K562 (cell line): ENCODE results near the gene GGA2. TPM values are rescaled to one million over a fixed set of nuclear protein-coding genes. Genes with fewer than 3 reads are reported as not detected.

ENCODE experiments used
- ATAC-seq: fragments of 200-7000 bp; cut with Tn5 transposase; 3 replicates; pipeline ENCODE4 v1.9.1; 2020; ENCODE audit warnings: moderate library complexity
- BruUV-seq: library from RNA; stranded (reverse); fragments of 400-500 nt; replicated peaks from 2 replicates; lab custom pipeline; 2021; lab: Mats Ljungman, UMichigan
- CTCF ChIA-PET: fragments of 300-600 bp; formaldehyde crosslinking; extraction: SDS; loops from one replicate; lab custom pipeline; 2021; ENCODE audit warnings: low intra/inter-chr PET ratio; lab: Yijun Ruan, JAX
- POLR2A ChIA-PET: fragments of 300-600, 350-650 bp; sonication (Branson Sonifier 250); formaldehyde crosslinking; extraction: SDS; loops from one replicate; lab custom pipeline; 2021; ENCODE audit warnings: antibody characterized with exemption, inconsistent platforms; lab: Yijun Ruan, JAX
- DNase-seq, 4 experiments: peaks; one replicate each; pipeline versions ENCODE4 v3.0.0 to v3.0.0-alpha.2; 2011 to 2018; ENCODE audit warnings: low spot score in 3 of 4, mixed read lengths in 3 of 4; ENCODE audit errors: extremely low read depth in 1 of 4
- FAIRE-seq: peaks from 2 replicates; lab custom pipeline; 2011; peaks lifted over from hg19 to GRCh38; lab: Jason Lieb, UNC
- H2AFZ ChIP-seq: 2 replicates; pipeline ENCODE4 v1.6.0; 2011; ENCODE audit warnings: low read depth, low read length, control low read depth, inconsistent platforms
- H3K27ac ChIP-seq: fragments of 200-600 bp; 3 replicates; pipeline ENCODE4 v1.8.0; 2011; ENCODE audit warnings: low read depth, mild to moderate bottlenecking, control low read depth, inconsistent platforms, low read length, moderate library complexity, mixed read lengths; ENCODE audit errors: extremely low read depth
- H3K27me3 ChIP-seq, 2 experiments: fragments of 300-600 bp in 1 of 2; 2 replicates in 1 of 2; 3 replicates in 1 of 2; pipeline versions ENCODE4 v1.6.0 to v1.8.0; 2011; ENCODE audit warnings: inconsistent platforms in 2 of 2, low read length in 2 of 2, mild to moderate bottlenecking in 1 of 2, mixed read lengths in 1 of 2, moderate library complexity in 1 of 2; ENCODE audit not compliant: control insufficient read depth in 2 of 2, insufficient read depth in 2 of 2
- H3K36me3 ChIP-seq: fragments of 300-600 bp; 3 replicates; pipeline ENCODE4 v1.8.0; 2011; ENCODE audit warnings: mild to moderate bottlenecking, low read length, inconsistent platforms; ENCODE audit not compliant: control insufficient read depth, insufficient read depth
- H3K4me1 ChIP-seq, 2 experiments: fragments of 200-600 bp in 1 of 2; replicated peaks in 1 of 2; 2 replicates in 1 of 2; 3 replicates in 1 of 2; pipeline versions ENCODE4 v1.5.1 to v1.8.0; 2011; ENCODE audit warnings: inconsistent platforms in 2 of 2, low read length in 2 of 2, mild to moderate bottlenecking in 1 of 2, mixed read lengths in 1 of 2, moderate library complexity in 1 of 2; ENCODE audit not compliant: control insufficient read depth in 2 of 2, insufficient read depth in 2 of 2
- H3K4me2 ChIP-seq: 2 replicates; pipeline ENCODE4 v1.6.1; 2011; ENCODE audit warnings: low read length, control low read depth, inconsistent platforms, mixed read lengths; ENCODE audit not compliant: insufficient read depth
- H3K4me3 ChIP-seq: fragments of 200-600 bp; sonication (generic), shearing (Covaris generic); 2 replicates; pipeline ENCODE4 v1.5.1; 2016; ENCODE audit warnings: control low read depth, inconsistent platforms
- H3K79me2 ChIP-seq: fragments of 200-600 bp; 3 replicates; pipeline ENCODE4 v1.8.0; 2011; ENCODE audit warnings: low read length, inconsistent platforms; ENCODE audit not compliant: control insufficient read depth, insufficient read depth
- H3K9ac ChIP-seq, 2 experiments: 2 replicates each; pipeline versions ENCODE4 v1.6.0 to v1.6.1; 2011; ENCODE audit warnings: low read depth in 2 of 2, low read length in 2 of 2, control low read depth in 1 of 2, inconsistent platforms in 1 of 2, mild to moderate bottlenecking in 1 of 2, mixed read lengths in 1 of 2; ENCODE audit not compliant: insufficient read depth in 1 of 2
- H3K9me1 ChIP-seq: one replicate; pipeline ENCODE4 v1.6.0; 2011; ENCODE audit warnings: inconsistent platforms, mild to moderate bottlenecking, low read length, moderate library complexity; ENCODE audit not compliant: control insufficient read depth, insufficient read depth
- H3K9me3 ChIP-seq: replicated peaks from 2 replicates; pipeline ENCODE4 v1.5.1; 2011; ENCODE audit warnings: low read depth, low read length, inconsistent platforms; ENCODE audit not compliant: control insufficient read depth, insufficient read depth
- H4K20me1 ChIP-seq: replicated peaks from 2 replicates; pipeline ENCODE4 v1.6.1; 2011; ENCODE audit warnings: low read length, inconsistent platforms, mixed read lengths; ENCODE audit not compliant: control insufficient read depth, insufficient read depth
- CEBPG ChIP-seq, 3 experiments: fragments of 200-800 bp in 1 of 3; sonication (Bioruptor generic) in 1 of 3; sonication (generic) in 1 of 3; formaldehyde crosslinking in 1 of 3; IDR thresholded peaks in 2 of 3; conservative IDR thresholded peaks in 1 of 3; 2 replicates each; pipeline versions ENCODE4 v1.6.1 to v1.8.0; 2016 to 2022; ENCODE audit warnings: missing compliant biosample characterization in 2 of 3, missing genetic modification characterization in 2 of 3, mild to moderate bottlenecking in 1 of 3, missing genetic modification reagents in 1 of 3
- CSDE1 ChIP-seq, 2 experiments: fragments of 450-650 bp; IDR thresholded peaks; 2 replicates each; pipeline ENCODE4 v1.6.1; 2016; ENCODE audit warnings: mild to moderate bottlenecking in 1 of 2
- EHMT2 ChIP-seq: fragments of 450-650 bp; IDR thresholded peaks from 2 replicates; pipeline ENCODE4 v1.6.1; 2018; ENCODE audit warnings: antibody characterized with exemption
- EP300 ChIP-seq: IDR thresholded peaks from 2 replicates; pipeline ENCODE4 v1.6.1; 2012; ENCODE audit warnings: low read length, improper control_type of control experiment
- FOXA3 ChIP-seq, 2 experiments: fragments of 450-650 bp in 1 of 2; sonication (generic) in 1 of 2; formaldehyde crosslinking; IDR thresholded peaks in 1 of 2; conservative IDR thresholded peaks in 1 of 2; 2 replicates each; pipeline versions ENCODE4 v1.4.0 to v1.8.0; 2020 to 2022; ENCODE audit warnings: mild to moderate bottlenecking in 2 of 2, missing genetic modification reagents in 1 of 2
- MCM5 ChIP-seq: fragments of 450-650 bp; IDR thresholded peaks from 2 replicates; pipeline ENCODE4 v1.6.1; 2016; ENCODE audit warnings: low read depth
- MTA1 ChIP-seq: fragments of 450-650 bp; IDR thresholded peaks from 2 replicates; pipeline ENCODE4 v1.6.1; 2017; ENCODE audit warnings: borderline replicate concordance
- NFIC ChIP-seq: fragments of 450-650 bp; IDR thresholded peaks from 2 replicates; pipeline ENCODE4 v1.6.1; 2017; ENCODE audit warnings: mild to moderate bottlenecking, inconsistent platforms
- NFXL1 ChIP-seq: fragments of 450-650 bp; formaldehyde crosslinking; IDR thresholded peaks from 2 replicates; pipeline ENCODE4 v1.4.0; 2021; ENCODE audit warnings: mild to moderate bottlenecking
- RREB1 ChIP-seq: fragments of 250-450 bp; sonication (Bioruptor Pico); IDR thresholded peaks from 2 replicates; pipeline ENCODE4 v1.4.0; 2020
- TGIF2 ChIP-seq: sonication (generic); formaldehyde crosslinking; IDR thresholded peaks from 2 replicates; pipeline ENCODE4 v1.8.1; 2022; ENCODE audit warnings: mild to moderate bottlenecking, missing genetic modification reagents, moderate library complexity
- WGBS: fragments of 100-300 bp; shearing (Covaris generic); methylation state at CpG from one replicate; pipeline ENCODE4 v1.1.6; 2016; ENCODE audit warnings: low coverage, mixed read lengths; ENCODE audit not compliant: insufficient coverage; ENCODE audit errors: missing lambda C conversion rate; 5-methylcytosine and 5-hydroxymethylcytosine counted together
- in situ Hi-C: fragments of 300-500 bp; cut with MboI; formaldehyde crosslinking; loops from 4 replicates; pipeline ENCODE4 v1.15.0; 2018; ENCODE audit warnings: inconsistent platforms, mixed read lengths
- intact Hi-C: fragments of 100-400 bp; cut with micrococcal nuclease; formaldehyde crosslinking; loops from 2 replicates; pipeline ENCODE4 v1.14.2; 2022
- polyA plus RNA-seq, 8 experiments: library from polyadenylated mRNA; depleted of rRNA in 4 of 8; stranded (reverse) in 5 of 8; unstranded in 3 of 8; fragments of >200 nt; fragmentation: Nextera tagmentation in 2 of 8; fragmentation: Illumina TruSeq in 1 of 8; extraction: Ambion mirVana in 2 of 8; extraction: Trizol in 1 of 8; gene quantifications; 2 replicates each; pipeline versions ENCODE4 v1.2.1 to v1.2.3, GENCODE V29; 2011 to 2014; ENCODE audit warnings: inconsistent platforms in 1 of 8, missing spikeins in 1 of 8
- total RNA-seq, 7 experiments: library from RNA; depleted of rRNA in 6 of 7; stranded (reverse); fragments of >200 nt in 6 of 7; fragmentation: Illumina TruSeq in 2 of 7; extraction: Trizol in 2 of 7; gene quantifications; 2 replicates each; pipeline versions ENCODE4 v1.2.1 to v1.2.3, GENCODE V29; 2011 to 2021; ENCODE audit warnings: low replicate concordance in 1 of 7
- TF ChIP-seq, protein P1 (sequence below): fragments of 450-650 bp; IDR thresholded peaks from 2 replicates; pipeline ENCODE4 v1.6.1; 2017; ENCODE audit warnings: antibody characterized with exemption, mild to moderate bottlenecking

The GGA2 gene
- total and polyA plus RNA-seq, 9 of the 15 experiments (the other 6 are each of a cell fraction or from before 2014, with no cell fraction given) = 11.9 to 133 (median 66.3) TPM

GRCh38 chr16:23476289-23476688 is 34.0 kb downstream of the GGA2 start (continued):
- no peak for TF ChIP-seq CEBPG (CRISPR knock-in tag; IDR thresholded peaks at IDR 0.05)
- TF ChIP-seq CEBPG (tag; conservative IDR thresholded peaks at IDR 0.05 in 1 of 2, IDR thresholded peaks at IDR 0.05 in 1 of 2) = no peak
- TF ChIP-seq EP300 = no peak
- no peak for TF ChIP-seq MCM5

GRCh38 chr16:23469814-23470213 is 40.5 kb downstream of the GGA2 start:
- in situ Hi-C loops = no loop called here
- no peak for TF ChIP-seq MTA1
- TF ChIP-seq NFXL1 (CRISPR knock-in tag) = no peak
- TF ChIP-seq EHMT2 = no peak
- no peak for TF ChIP-seq CSDE1 (IDR thresholded peaks at IDR 0.05)
- TF ChIP-seq NFIC = no peak
- TF ChIP-seq, protein P1, sequence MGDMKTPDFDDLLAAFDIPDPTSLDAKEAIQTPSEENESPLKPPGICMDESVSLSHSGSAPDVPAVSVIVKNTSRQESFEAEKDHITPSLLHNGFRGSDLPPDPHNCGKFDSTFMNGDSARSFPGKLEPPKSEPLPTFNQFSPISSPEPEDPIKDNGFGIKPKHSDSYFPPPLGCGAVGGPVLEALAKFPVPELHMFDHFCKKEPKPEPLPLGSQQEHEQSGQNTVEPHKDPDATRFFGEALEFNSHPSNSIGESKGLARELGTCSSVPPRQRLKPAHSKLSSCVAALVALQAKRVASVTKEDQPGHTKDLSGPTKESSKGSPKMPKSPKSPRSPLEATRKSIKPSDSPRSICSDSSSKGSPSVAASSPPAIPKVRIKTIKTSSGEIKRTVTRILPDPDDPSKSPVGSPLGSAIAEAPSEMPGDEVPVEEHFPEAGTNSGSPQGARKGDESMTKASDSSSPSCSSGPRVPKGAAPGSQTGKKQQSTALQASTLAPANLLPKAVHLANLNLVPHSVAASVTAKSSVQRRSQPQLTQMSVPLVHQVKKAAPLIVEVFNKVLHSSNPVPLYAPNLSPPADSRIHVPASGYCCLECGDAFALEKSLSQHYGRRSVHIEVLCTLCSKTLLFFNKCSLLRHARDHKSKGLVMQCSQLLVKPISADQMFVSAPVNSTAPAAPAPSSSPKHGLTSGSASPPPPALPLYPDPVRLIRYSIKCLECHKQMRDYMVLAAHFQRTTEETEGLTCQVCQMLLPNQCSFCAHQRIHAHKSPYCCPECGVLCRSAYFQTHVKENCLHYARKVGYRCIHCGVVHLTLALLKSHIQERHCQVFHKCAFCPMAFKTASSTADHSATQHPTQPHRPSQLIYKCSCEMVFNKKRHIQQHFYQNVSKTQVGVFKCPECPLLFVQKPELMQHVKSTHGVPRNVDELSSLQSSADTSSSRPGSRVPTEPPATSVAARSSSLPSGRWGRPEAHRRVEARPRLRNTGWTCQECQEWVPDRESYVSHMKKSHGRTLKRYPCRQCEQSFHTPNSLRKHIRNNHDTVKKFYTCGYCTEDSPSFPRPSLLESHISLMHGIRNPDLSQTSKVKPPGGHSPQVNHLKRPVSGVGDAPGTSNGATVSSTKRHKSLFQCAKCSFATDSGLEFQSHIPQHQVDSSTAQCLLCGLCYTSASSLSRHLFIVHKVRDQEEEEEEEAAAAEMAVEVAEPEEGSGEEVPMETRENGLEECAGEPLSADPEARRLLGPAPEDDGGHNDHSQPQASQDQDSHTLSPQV = no peak
- no peak for TF ChIP-seq FOXA3 (CRISPR knock-in tag; conservative IDR thresholded peaks at IDR 0.05 in 1 of 2, IDR thresholded peaks at IDR 0.05 in 1 of 2)
- TF ChIP-seq RREB1 (CRISPR knock-in tag) = no peak
- no peak for TF ChIP-seq TGIF2 (CRISPR knock-in tag)
- TF ChIP-seq, all 486 proteins: peak for 0
- Histone ChIP-seq H3K27ac (no peak overlapping the region), H3K27me3 (no peaks in the 10 kb centered on the region), H3K9me3 (no peaks in the 10 kb centered on the region), H3K9me1 (no peaks in the 10 kb centered on the region), H3K4me1 (peaks cover 0 to under 1% of the 10 kb centered on the region in 2 experiments; a peak in 2 of 5 replicates), H2AFZ (no peak overlapping the region), H3K9ac (no peak overlapping the region), H4K20me1 (0 out of 2 replicates have a peak, but pooled peaks cover 10% of the 10 kb centered on the region), H3K36me3 (peaks cover 88% of the 10 kb centered on the region; the same call in 2 of the 3 replicates), H3K4me2 (no peak overlapping the region), H3K79me2 (no peaks in the 10 kb centered on the region), H3K4me3 (no peak overlapping the region)
- ChIA-PET POLR2A (no interaction called here), CTCF (no interaction called here)
- intact Hi-C loops = no loop called here
- no TSS peak for BruUV-seq
- ATAC-seq = no peak
- no peak for FAIRE-seq
- no peak for DNase-seq
- WGBS = 74% methylated on average over 6 of the region's 6 CpGs
